Stimulated activated CD4-positive, alpha-beta T cell treated with anti-CD3 and anti-CD28 coated beads, TNF-alpha, amount 100 ng/mL, for 1 hour (primary cell): Measurements from ENCODE around the gene NPC1L1.
A peak's percentile ranks its signal among the peaks of the same experiment; 100 is the strongest.
"Not testable (repeated sequence)": the region's sequence is repeated elsewhere in the genome, so short reads cannot be mapped to it uniquely, and the experiment has no call there.

Source experiments
- DNase-seq, 3 donors: peaks; one replicate each; pipeline ENCODE4 v3.0.0-alpha.2; 2020; ENCODE audit warnings: low read depth in 3 of 3, low spot score in 1 of 3

NPC1L1 gene

DNA sequence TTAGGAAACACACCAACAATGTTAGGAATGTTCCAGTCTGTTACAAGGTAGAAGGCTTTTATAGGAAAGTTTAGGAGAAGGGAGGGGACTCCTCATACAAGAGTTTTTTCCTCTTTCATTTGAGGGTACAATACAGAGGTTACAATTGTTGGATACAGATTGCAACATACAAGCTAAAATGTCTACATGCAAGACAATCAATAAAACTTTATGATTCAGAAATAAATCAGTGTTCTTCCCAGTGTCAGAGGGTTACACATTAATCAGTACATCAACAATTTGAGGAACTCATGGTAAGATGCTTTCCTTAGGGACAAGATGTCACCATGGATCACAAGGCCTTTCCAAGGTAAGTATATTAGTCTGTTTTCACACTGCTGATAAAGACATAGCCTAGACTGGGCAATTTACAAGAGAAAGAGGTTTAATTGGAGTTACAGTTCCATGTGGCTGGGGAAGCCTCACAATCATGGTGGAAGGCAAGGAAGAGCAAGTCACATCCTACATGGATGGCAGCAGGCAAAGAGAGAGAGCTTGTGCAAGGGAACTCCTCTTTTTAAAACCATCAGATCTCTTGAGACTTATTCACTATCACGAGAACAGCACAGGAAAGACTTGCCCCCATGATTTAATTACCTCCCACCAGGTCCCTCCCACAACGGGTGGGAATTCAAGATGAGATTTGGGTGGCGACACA, 34.4 kb downstream of the NPC1L1 start:
- DNase-seq: not testable (repeated sequence)

DNA sequence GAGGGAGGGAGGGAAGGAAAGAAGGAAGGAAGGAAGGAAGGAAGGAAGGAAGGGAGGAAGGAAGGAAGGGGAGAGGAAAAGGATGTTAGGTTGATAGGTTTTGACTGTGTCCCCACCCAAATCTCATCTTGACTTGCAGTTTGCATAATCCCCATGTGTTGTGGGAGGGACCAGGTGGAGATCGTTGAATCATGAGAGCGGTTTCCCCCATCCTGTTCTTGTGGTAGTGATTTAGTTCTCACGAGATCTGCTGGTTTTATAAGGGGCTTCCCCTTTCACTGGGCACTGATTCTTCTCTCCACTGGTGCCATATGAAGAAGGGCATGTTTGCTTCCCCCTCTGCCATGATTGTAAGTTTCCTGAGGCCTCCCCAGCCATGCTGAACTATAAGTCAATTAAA, 35.5 kb downstream of the NPC1L1 start:
- DNase-seq: no peak

DNA sequence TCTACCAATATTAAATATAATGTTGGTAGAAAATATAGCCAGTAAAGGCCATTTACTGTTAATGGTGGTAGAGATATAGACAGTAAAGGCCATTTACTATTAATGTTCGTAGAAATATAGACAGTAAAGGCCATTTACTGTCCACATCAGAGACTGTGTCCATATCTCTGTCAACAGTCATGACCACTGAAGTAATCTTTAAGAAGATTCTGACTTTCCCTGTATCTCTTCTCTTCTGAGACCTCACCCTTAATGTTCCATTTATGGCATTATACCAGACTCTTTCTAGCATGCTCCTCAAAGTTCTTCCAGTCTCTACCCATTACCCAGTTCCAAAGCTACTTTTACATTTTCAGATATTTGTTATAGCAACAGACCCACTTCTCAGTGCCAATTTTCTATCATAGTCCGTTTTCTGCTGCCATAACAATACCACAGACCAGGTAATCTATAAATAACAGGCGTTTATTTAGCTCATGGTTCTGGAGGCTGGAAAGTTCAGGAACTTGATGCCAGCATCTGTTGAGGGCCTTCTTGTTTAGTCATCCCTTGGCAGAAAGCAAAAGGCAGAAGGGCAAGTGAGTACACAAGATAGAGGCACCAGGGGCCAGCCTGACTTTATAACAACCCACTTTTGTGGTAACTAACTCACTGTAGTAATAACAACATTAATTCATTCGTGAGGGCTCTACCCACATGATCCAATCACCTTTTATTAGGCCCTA, 42.7 kb downstream of the NPC1L1 start:
- no peak for DNase-seq

DNA sequence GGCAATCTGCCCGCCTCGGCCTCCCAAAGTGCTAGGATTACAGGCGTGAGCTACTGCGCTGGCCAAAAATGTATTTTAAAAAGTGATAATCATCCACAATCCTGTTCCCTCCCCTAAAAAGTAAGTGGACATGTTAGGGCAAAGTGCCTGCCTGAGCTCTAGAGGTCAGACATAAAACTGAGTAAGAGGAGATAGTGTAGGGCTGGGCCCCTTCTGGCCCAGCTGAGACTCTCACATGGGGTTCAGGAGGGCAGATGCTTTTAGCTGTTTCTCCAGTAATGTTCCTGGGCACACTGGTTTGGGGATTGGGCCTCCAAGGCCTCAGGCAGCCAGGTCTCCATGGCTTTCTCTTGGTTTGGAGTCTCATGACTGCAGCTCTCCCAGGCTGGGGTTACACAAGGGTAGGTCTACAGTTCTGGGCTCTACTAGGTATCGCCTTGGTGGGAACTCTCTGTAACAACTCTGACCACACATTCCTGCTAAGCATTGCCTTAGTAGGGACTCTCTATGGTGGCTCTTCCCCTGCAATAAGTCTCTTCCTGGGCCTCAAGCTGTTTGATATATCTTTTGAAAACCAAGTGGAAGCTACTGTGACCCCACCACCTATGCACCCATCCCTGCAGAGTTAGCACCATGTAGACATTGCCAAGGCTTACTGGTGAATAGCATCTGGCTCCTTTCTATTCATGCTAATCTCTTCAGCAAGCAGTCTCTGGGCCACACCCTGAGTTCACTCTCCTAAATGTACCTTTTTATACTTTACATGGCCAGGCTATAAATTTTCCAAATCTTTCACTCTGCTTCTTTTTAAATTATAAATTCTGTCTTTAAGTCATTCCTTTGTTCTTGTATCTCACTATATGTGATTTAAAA, 43.7 kb downstream of the NPC1L1 start:
- no peak for DNase-seq

DNA sequence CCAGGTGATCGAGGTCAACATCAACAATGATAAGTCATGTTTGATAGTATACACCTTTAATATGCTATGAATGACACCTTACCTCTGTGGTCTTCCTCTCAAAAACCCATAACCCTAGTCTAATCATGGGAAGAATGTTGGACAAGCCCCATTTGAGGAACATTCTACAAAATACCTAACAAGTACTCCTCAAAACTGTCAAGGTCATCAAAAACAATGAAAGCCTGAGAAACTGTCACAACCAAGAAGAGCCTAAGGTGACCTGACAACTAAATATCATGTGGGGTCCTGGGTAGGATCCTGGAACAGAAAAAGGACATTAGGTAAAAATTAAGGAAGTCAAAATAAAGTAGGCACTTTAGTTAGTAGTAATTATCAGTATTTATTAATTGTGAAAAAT, 44.7 kb downstream of the NPC1L1 start:
- DNase-seq: no peak

DNA sequence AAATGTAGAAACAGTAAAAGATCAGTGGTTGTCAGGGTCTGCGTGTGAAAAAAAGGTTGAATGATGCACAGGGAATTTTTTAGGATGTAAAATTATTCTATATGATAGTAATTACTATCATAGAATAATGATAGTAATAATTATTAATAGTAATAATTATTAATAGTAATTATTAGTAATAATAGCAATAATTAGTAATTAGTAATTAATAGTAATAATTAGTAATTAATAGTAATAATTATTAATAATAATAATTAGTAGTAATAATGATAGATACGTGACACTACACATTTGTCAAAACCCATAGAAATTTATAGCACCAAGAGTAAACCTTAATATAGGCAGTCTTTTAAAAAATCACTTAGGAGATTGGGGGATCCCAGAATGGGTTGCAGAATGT, 46.2 kb downstream of the NPC1L1 start:
- DNase-seq: no peak

DNA sequence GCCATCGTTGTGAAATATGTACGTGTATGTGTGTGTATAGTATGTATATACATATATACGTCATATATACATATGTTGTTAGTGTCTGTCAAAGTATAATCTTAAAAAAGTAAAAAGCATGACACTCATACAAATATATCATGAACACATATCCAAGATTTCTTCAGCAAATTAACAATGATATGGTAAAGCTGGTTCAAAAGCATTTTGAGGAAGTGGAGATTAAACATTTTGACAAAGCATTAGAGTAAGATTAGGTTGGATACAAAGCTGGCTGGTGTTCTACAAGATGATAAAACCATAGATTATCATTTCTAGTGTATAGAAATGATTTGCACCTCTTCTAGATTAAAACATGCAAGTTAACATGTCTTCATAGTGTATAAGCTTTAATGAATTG, 49.9 kb downstream of the NPC1L1 start:
- DNase-seq: no peak

DNA sequence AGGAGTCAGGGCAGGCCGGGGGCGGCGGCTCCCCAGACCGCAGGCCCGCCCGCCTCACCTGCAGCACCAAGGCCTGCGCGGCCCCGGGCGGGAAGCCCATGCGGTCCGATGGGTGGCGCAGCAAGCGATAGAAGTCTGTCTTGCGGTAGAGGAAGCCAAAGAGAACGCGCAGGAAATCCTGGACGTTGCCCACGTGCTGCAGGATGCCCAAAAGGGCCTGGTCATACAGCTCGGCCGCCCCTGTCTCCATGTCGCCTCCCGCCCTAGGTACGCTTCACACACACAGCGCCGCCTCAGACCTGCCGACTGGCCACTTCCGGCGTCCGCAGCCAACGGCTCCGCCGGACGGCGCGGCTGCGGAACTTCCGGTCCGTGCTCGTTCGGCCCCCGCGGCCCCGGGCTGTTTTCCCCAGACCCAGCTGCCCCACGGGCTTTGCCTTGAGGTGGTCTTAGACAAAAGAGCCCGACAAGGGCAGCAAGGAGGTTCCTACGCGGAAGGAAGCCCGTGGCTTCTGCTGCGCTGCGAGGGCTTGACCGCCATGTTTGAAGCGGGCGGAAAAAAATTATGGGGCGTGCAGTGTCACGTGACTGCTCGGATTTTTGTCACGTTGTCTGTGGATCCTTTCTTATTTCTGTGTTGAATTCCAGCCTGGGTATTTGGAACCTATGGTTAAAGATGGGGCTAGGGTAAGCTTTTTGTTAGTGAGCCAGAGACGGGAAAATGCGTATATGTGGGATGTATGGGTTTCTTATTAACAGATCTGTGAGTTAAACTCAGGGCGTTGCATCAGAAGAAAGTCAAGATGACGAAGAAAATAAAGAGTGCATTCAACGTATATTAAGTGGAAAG, 50.6 kb downstream of the NPC1L1 start, which contains the start of gene NUDCD3:
NUDCD3 (minus strand) TSS at position 308 of the 850 bp plus-strand sequence; CDS start at position 250, 58 bp downstream.
- peak; percentile 50 to 66 (median 64) for DNase-seq

DNA sequence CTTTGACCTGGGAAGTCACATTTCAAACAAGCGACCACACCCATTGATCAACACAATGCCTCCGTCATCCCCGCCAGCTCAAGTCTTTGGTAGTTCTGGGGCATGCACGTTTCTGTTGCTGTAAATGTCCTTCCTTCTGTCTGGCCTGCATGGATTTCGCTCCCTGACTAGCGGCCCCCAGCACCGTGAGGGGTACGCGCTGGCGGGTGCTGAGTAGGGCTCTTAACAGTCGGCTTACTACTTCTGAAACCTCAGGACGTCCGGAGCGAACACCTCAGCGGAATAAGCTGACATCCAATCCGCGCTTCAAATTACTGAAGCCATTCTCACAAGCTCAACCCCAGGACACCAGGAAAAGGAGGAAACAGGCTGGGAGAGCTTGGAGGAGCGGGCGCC, 51.2 kb downstream of the NPC1L1 start:
- DNase-seq: peak; percentile 3 to 12 (median 3)

DNA sequence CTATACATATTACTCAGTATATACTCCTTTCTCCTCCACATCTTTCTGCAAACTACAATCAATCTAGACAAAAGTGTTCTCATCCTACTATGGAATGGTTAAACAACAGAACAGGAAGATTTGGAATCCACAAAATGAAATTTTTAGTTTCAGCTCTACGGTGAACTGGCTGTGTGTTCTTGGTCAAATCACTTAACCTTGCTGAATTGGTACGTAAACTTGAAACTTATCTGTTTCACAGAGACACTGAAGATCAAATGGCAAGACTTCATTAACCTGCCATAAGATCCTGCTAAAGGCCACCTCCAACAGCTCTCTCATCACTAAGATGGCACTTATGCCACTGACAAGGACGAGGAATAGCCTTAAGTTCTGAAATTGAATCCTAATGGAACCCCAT, 52.2 kb downstream of the NPC1L1 start:
- DNase-seq: no peak

DNA sequence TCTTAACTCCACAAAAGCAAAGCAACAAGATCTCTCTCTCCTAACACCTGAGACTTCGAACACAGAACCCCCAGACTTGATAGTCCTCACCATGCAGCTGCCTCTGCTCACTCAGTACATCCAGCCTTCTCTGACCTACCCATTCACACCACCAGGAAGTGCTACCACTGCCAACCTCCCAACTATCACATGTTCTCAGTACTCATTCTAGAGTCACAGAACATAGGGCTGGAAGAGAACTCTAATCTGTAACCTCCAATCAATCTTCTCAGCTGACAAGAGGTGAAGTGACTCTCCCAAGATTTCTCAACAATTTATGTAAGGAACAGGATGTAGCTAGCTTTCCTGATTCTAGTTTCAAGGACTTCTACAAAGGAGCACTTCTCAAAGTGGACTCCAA, 54.4 kb downstream of the NPC1L1 start:
- no peak for DNase-seq

DNA sequence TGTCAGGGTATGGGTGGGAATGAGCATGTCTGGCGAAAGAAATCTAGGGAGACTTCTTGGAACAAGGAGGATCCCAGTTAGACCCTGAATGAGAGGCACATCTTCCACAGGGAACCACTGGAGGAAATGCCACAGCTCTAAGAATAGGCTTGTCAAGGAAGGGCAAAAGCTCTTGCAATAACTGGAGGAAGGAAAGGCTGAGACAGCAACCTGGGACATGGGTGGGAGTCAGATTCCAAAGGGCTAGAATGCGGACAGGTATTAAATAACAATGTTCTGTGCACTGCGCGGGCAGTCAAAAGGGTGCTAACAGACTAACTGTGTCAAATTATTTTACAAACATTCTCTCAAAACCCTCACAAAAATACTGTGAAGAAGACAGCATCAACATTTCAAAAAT, 55.1 kb downstream of the NPC1L1 start:
- DNase-seq: no peak

DNA sequence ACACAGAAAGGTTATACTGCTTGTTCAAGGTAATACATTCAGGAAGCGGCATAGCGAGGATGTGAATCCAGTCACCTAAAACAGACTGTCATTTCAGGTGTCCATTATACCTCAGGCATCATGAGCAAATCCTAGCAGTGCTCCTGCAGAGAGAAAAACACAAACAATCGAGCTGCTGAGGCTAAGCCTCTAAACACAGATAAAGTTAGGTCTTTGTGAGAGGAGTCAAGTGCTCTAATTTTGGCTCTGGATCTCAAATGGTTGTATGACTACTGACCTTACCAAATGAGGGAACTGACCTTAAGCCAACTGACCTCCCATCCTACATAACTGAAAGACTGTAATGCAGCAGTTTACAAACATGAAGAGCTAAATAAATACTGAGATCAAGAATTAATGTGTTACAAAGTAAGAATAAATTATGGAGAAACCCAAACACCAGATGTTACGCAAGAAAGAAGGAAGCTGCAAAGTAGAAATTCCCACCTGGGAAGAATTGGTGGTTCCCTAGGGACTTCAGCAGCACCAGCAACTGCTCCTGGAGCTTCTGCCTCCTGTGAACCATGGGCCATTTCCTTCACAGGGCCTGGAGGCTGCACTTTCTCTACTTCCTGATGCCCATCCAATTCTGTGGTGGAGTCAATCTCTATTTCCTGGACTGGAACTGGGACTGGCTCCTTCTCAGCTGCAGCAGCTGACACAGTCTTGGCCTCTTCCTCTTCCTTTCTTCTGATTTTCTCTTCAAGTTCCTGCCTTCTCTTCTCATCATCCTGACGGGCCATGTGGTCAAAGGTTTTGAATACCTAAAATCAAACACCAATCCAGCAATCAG, 56.4 kb downstream of the NPC1L1 start:
- DNase-seq: no peak

DNA sequence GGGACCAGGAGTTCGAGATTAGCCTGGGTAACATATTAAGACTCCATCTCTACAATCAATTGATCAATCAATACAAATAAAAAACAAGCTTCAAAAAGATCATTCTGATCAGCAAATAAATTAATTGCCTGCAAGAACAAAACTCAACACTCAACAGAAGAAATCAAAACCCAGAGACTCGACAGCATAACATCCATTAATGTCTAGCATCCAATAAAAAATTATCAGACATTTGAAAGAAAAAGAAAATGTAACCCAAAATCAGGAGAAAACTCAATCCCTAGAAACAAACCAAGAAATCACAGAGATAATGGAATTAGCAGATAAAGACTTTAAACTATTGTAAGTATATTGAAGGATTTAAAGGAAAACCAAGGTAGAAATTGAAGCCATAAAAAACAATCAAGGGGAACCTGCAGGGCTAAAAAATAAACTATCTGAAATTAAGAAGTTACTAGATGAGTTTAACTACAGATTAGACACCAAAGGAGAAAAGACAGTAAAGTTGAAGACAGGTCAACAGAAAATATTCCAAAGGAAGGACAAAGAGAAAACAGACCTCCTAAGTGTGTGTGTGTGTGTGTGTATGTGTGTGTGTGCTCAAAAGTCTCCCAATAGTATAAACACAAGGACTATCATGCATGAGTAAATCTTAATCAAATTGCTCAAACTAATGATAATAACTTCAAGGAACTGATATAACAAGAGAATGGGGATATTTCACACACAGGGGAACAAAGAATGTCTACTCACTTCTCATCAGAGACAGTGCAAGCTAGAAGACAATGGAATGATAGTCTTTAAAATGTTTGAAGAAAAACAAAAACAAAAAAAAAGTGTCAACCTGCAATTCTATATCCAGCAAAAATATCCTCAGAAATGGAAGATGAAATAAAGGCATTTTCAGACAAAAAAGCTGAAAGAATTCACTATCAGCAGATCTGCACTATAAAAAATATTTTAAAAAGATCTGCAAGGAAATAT, 58.3 kb downstream of the NPC1L1 start:
- DNase-seq: no peak

DNA sequence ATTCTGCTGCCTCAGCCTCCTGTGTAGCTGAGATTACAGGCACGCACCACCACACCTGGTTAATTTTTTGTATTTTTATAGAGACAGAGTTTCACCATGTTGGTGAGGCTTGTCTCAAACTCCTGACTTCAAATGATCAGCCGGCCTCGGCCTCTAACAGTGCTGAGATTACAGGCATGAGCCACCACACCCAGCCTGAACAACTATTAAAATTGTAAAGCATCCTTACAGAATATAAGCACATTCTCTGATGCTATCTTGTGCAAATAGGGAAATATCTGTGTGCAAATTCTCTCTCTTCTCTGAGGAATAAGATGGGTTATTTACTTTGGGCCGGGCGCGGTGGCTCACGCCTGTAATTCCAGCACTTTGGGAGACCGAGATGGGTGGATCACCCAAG, 63.2 kb downstream of the NPC1L1 start:
- DNase-seq: no peak

DNA sequence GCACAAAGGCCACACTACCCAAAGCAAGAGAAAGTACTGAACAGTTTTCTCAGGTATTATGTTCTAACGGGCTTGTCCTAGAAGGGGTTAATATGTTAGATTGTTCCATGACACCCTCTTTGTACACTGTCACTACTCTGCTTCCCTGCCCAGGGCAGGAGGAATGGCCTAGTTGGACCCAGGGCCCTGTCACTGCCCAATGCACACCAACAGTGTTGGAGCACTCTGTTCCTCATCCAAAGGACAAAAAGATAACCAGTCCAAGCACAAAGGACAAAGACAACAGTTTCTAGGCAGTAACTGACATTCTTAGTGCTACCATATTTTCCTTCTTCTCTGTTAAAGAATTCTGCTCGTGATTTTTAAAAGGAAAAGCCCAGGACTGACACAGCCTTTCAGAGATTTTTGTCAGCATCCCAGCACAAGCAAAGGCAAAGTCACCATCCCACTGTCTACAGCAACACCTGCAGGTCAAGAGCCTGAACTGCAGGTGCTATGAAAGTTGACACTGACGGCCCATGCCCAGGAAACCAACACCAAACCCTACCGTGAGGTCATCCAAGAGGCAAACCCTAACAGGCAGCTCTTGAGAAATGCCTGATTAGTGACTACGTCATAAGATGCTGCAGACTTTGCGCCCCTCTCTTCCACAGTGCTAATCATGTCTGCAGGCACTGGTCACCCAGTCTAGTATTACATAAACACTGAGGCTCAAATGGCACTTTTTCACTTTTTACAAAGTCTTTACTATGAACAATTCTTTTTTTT, 63.9 kb downstream of the NPC1L1 start:
- peak in 2 of 3 donors; percentile 20 to 29 for DNase-seq

DNA sequence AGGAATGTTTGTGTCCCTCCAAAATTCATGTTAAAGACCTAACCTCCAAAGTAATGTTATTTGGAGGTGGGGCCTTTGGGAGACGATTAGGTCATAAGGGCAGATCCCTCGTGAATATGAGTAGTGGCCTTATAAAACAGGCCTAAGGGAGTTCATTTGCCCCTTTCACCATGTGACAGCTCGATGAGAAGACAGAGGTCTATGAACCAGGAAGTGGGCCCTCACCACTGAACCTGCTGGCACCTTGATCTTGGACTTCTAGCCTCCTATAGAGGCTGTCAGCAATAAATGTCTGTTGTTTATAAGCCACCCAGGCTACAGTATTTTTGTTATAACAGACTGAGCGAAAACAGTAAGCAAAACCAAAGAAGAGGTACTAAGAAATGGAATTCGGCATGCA, 64.8 kb downstream of the NPC1L1 start:
- no peak for DNase-seq

DNA sequence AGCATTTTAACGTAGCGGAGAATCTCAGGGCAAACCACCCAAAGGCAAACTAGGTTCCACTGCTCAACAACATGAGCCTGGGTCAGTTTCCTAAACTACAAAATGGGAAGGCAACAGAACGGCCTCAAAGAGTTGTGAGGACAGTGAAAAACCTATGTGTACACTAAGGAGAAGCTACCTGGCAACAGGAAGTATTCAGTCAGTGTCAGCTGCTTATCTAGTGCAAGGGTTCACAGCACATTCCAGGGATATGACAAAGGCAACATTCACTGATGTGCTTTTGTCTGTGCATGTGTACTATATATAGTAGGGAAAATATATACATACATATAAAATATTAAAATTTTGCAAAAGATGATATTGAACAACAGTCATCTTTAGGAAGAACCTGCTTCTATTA, 67.8 kb downstream of the NPC1L1 start:
- DNase-seq: no peak
